Hepatocyte (in vitro differentiated cells): ENCODE measurements around the gene ARHGAP6. TPM values are rescaled to one million over a fixed set of nuclear protein-coding genes. Genes with fewer than 3 reads are reported as not detected.

Experiments used
- DNase-seq: peaks from one replicate; pipeline ENCODE4 v3.0.0-alpha.2; 2016; ENCODE audit warnings: low spot score
- H2AFZ ChIP-seq: fragments of 200-600 bp; sonication (generic); 2 replicates; pipeline ENCODE4 v1.6.0; 2016; ENCODE audit warnings: antibody characterized with exemption, mild to moderate bottlenecking
- H3K27ac ChIP-seq: fragments of 200-600 bp; sonication (generic); 2 replicates; pipeline ENCODE4 v1.5.1; 2016; ENCODE audit warnings: mild to moderate bottlenecking
- H3K27me3 ChIP-seq: fragments of 200-600 bp; sonication (generic); 2 replicates; pipeline ENCODE4 v1.6.1; 2016
- H3K36me3 ChIP-seq: fragments of 200-600 bp; sonication (generic); replicated peaks from 2 replicates; pipeline ENCODE4 v1.5.1; 2016; ENCODE audit warnings: low read depth; ENCODE audit not compliant: insufficient read depth
- H3K4me1 ChIP-seq: fragments of 200-600 bp; sonication (generic); 2 replicates; pipeline ENCODE4 v1.5.1; 2016; ENCODE audit warnings: mild to moderate bottlenecking, moderate library complexity; ENCODE audit not compliant: insufficient read depth
- H3K4me2 ChIP-seq: fragments of 200-600 bp; sonication (generic); 2 replicates; pipeline ENCODE4 v1.6.0; 2016
- H3K4me3 ChIP-seq: fragments of 200-600 bp; sonication (generic); 2 replicates; pipeline ENCODE4 v1.5.1; 2016; ENCODE audit warnings: mild to moderate bottlenecking
- H3K79me2 ChIP-seq: fragments of 200-600 bp; sonication (generic); 2 replicates; pipeline ENCODE4 v1.6.0; 2017; ENCODE audit warnings: mild to moderate bottlenecking
- H3K9me2 ChIP-seq: fragments of 200-600 bp; sonication (generic); replicated peaks from 2 replicates; pipeline ENCODE4 v1.6.0; 2017; ENCODE audit warnings: mild to moderate bottlenecking; ENCODE audit not compliant: insufficient read depth
- H3K9me3 ChIP-seq: fragments of 200-600 bp; sonication (generic); 2 replicates; pipeline ENCODE4 v1.5.1; 2016; ENCODE audit warnings: low read depth, mild to moderate bottlenecking
- H4K20me1 ChIP-seq: fragments of 200-600 bp; sonication (generic); 2 replicates; pipeline ENCODE4 v1.6.0; 2016; ENCODE audit warnings: mild to moderate bottlenecking; ENCODE audit not compliant: insufficient read depth, poor library complexity, severe bottlenecking
- EZH2 ChIP-seq: fragments of 200-600 bp; sonication (generic); IDR thresholded peaks from 2 replicates; pipeline ENCODE4 v1.6.1; 2016; ENCODE audit warnings: antibody characterized with exemption, mild to moderate bottlenecking, borderline replicate concordance
- EZH2phosphoT487 ChIP-seq: fragments of 200-600 bp; sonication (generic); IDR thresholded peaks from one replicate; pipeline ENCODE4 v1.6.1; 2018; ENCODE audit warnings: antibody characterized with exemption, mild to moderate bottlenecking, low read depth, moderate library complexity; ENCODE audit not compliant: unreplicated experiment, severe bottlenecking
- WGBS: methylation state at CpG from one replicate; pipeline ENCODE4 v1.1.6; 2016; ENCODE audit warnings: low lambda C conversion rate; ENCODE audit errors: missing lambda C conversion rate; 5-methylcytosine and 5-hydroxymethylcytosine counted together
- polyA plus RNA-seq: library from polyadenylated mRNA; unstranded; fragments of >200 nt; fragmentation: Nextera tagmentation; extraction: Ambion mirVana; gene quantifications from 2 replicates; pipeline ENCODE4 v1.2.1, GENCODE V29; 2016
- total RNA-seq: library from RNA; depleted of rRNA; stranded (reverse); fragments of >200 nt; gene quantifications from 2 replicates; pipeline ENCODE4 v1.2.3, GENCODE V29; 2014
- TF ChIP-seq, protein P1 (sequence below): fragments of 200-600 bp; sonication (generic); IDR thresholded peaks from 2 replicates; pipeline ENCODE4 v1.5.1; 2016; ENCODE audit warnings: antibody characterized with exemption, mild to moderate bottlenecking; ENCODE audit not compliant: poor library complexity

Gene ARHGAP6
- total and polyA plus RNA-seq, 2 experiments from 2014 or later: 4.9 to 6.9 TPM

DNA sequence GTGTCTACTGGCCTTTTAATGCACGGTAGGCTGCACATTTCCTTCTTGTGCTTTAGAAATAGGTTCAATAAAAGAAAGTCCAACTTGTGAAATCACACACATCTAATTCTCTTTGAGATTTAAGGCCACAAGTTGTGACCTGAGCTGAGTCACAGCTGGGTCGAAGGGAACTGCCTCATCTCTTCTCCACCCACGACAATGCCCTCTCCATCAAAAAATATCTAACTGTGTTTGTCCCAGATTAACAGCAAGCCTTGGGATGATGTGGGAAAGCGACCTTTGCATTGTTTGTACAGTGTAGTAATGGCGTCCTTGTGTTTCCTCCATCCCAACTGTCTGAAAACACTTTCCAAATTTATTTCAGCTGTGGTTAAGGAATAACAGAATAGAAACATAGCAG, 203.6 kb downstream of the ARHGAP6 start:
- DNase-seq: peak; percentile 11
- H3K4me2 ChIP-seq: no peak overlapping the region
- no peaks in the 10 kb centered on the region for H3K79me2 ChIP-seq
- H3K27ac ChIP-seq: peak overlapping the region; percentile 80
- 51% methylated on average over 5 of the region's 5 CpGs for WGBS
- no peaks in the 10 kb centered on the region for H3K9me2 ChIP-seq
- H2AFZ ChIP-seq: no peak overlapping the region
- H3K4me1 ChIP-seq: peaks cover 12% of the 10 kb centered on the region
- no peaks in the 10 kb centered on the region for H3K9me3 ChIP-seq
- H4K20me1 ChIP-seq: no peaks in the 10 kb centered on the region
- no peaks in the 10 kb centered on the region for H3K36me3 ChIP-seq
- H3K27me3 ChIP-seq: no peaks in the 10 kb centered on the region
- TF ChIP-seq, protein P1, sequence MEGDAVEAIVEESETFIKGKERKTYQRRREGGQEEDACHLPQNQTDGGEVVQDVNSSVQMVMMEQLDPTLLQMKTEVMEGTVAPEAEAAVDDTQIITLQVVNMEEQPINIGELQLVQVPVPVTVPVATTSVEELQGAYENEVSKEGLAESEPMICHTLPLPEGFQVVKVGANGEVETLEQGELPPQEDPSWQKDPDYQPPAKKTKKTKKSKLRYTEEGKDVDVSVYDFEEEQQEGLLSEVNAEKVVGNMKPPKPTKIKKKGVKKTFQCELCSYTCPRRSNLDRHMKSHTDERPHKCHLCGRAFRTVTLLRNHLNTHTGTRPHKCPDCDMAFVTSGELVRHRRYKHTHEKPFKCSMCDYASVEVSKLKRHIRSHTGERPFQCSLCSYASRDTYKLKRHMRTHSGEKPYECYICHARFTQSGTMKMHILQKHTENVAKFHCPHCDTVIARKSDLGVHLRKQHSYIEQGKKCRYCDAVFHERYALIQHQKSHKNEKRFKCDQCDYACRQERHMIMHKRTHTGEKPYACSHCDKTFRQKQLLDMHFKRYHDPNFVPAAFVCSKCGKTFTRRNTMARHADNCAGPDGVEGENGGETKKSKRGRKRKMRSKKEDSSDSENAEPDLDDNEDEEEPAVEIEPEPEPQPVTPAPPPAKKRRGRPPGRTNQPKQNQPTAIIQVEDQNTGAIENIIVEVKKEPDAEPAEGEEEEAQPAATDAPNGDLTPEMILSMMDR: no peak
- TF ChIP-seq EZH2phosphoT487 (no peak), EZH2 (no peak)
- no peak overlapping the region for H3K4me3 ChIP-seq

DNA sequence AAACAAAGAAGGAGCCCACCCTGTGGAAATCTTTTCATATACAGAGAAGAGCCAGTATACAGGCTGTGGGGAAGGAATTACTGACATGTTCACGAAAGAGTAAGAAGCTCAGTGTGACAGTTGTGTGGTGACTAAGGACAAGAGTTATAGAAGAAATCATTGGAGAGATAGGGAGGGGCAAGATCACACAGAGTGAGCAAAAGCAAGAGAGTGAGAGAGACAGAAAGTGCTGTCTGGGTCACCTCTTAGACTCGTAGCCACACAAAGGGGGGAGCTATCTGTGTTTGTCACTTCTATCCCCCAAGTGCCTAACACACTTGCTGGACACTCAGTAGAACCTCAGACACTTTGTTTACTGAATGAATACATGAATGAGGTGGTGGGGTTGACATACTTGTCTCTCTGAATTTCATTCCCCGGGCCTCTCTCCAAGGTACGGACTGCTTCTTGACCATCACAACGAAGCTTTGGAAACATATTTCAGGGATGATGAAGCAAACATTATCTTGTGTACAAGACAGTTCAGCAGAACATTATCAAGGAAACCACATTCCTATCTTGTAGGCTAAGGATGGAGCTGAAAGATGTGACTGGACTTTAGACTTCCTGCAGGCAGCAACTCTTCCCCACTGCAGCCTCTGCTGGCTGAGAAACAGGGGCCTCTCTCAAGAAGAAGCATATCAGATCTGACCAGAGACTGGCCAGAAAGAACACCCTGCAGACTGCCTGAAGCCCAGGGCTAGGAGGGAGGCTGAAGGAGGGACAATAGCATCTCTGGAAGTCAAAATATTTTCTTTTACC, 204.3 kb downstream of the ARHGAP6 start:
- H3K9me2 ChIP-seq: no peaks in the 10 kb centered on the region
- peak overlapping the region; percentile 88 for H3K27ac ChIP-seq
- no peaks in the 10 kb centered on the region for H3K79me2 ChIP-seq
- peak; percentile 42 for DNase-seq
- peaks cover 12% of the 10 kb centered on the region for H3K4me1 ChIP-seq
- TF ChIP-seq, protein P1: no peak
- no peak for TF ChIP-seq EZH2phosphoT487
- TF ChIP-seq EZH2: no peak
- no peaks in the 10 kb centered on the region for H3K36me3 ChIP-seq
- no peaks in the 10 kb centered on the region for H3K9me3 ChIP-seq
- H3K27me3 ChIP-seq: no peaks in the 10 kb centered on the region
- 50% methylated on average over 5 of the region's 5 CpGs for WGBS
- no peak overlapping the region for H3K4me3 ChIP-seq
- H3K4me2 ChIP-seq: peak overlapping the region; percentile 57
- no peaks in the 10 kb centered on the region for H4K20me1 ChIP-seq
- H2AFZ ChIP-seq: no peak overlapping the region

DNA sequence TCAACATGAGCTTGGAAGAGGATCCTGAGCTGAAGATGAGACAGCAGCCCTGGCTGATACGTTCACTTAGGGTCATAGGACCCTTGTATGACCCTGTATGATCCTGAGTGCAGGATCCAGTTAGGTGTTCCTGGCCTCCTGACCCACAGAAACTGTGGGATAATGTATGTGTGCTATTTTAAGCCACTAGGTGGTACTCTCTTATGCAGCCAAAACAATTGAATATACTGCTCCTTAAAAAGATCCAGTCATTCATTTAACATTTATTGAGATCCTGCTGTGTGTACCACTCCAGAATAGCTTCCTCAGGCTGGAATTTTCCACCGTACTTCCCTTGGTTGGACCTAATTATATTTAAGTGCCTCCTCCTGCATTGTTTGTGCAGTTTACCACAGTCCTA, 205.4 kb downstream of the ARHGAP6 start:
- H3K27ac ChIP-seq: peak overlapping the region; percentile 88
- H3K9me3 ChIP-seq: no peaks in the 10 kb centered on the region
- 71% methylated on average over 2 of the region's 2 CpGs for WGBS
- peaks cover 12% of the 10 kb centered on the region for H3K4me1 ChIP-seq
- no peaks in the 10 kb centered on the region for H3K9me2 ChIP-seq
- no peak overlapping the region for H3K4me2 ChIP-seq
- H3K36me3 ChIP-seq: no peaks in the 10 kb centered on the region
- no peaks in the 10 kb centered on the region for H4K20me1 ChIP-seq
- no peak overlapping the region for H3K4me3 ChIP-seq
- H3K79me2 ChIP-seq: no peaks in the 10 kb centered on the region
- H3K27me3 ChIP-seq: no peaks in the 10 kb centered on the region
- DNase-seq: no peak
- TF ChIP-seq EZH2phosphoT487: no peak
- TF ChIP-seq, protein P1: peak; percentile 4
- no peak overlapping the region for H2AFZ ChIP-seq
